H1 (cell line): ENCODE results near the gene UPK3B.
"Not testable (repeated sequence)": the region's sequence is repeated elsewhere in the genome, so short reads cannot be mapped to it uniquely, and the experiment has no call there.

Experiments used
- CTCF ChIP-seq, 3 experiments: IDR thresholded peaks; 1 replicate in 2 of 3; 2 replicates in 1 of 3; pipeline versions ENCODE4 v1.5.1 to v1.6.1; 2011; ENCODE audit warnings: low read length in 3 of 3, mild to moderate bottlenecking in 3 of 3, inconsistent platforms in 2 of 3, low read depth in 1 of 3, moderate library complexity in 1 of 3; ENCODE audit not compliant: insufficient read depth in 1 of 3; ENCODE audit errors: control extremely low read depth in 1 of 3
- EP300 ChIP-seq, 2 experiments: IDR thresholded peaks; 1 replicate in 1 of 2; 2 replicates in 1 of 2; pipeline ENCODE4 v1.6.1; 2011 to 2012; ENCODE audit warnings: low read depth in 2 of 2, low read length in 2 of 2, mild to moderate bottlenecking in 2 of 2, borderline replicate concordance in 1 of 2, inconsistent platforms in 1 of 2, moderate library complexity in 1 of 2
- MAX ChIP-seq: IDR thresholded peaks from 2 replicates; pipeline ENCODE4 v1.6.1; 2012; ENCODE audit warnings: inconsistent platforms

- TF ChIP-seq MAX; EP300 (IDR thresholded peaks at IDR 0.05; ENCODE audit: borderline replicate concordance in 1 of 2, low read depth in 2 of 2, low read length in 2 of 2); CTCF (IDR thresholded peaks at IDR 0.05; ENCODE audit: control extremely low read depth in 1 of 3, insufficient read depth in 1 of 3, low read depth in 1 of 3, low read length in 3 of 3): not testable (repeated sequence)
These were observed 11.7 kb upstream of the UPK3B start for GRCh38 chr7:76498583-76499200.
